ENCODE results near the gene CFP.

The CFP gene

DNA sequence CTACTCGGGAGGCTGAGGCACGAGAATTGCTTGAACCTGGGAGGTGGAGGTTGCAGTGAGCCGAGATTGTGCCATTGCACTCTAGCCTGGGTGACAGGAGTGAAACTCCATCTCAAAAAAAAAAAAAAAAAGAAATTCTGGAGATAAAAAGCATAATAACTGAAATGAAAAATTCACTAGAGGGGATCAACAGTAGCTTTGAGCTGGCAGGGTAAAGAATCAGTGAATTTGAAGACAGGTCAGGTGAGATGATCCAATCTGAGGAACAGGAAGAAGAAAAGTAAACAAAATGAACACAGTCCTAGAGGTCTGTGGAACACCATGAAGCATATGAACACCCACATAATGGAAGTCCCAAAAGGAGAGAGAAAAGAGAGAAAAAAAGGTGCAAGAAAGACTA lies 32.5 kb downstream of the CFP start:
- Histone ChIP-seq H3K27ac (no peak overlapping the region), H3K4me3 (no peak overlapping the region), H3K27me3 (no peaks in the 10 kb centered on the region), H3K9me3 (peaks cover 0 to 32% (median 28%) of the 10 kb centered on the region in 3 donors), H3K36me3 (no peaks in the 10 kb centered on the region), H3K4me1 (peaks cover 0 to 13% (median 3%) of the 10 kb centered on the region in 4 donors)
- intact Hi-C loops (cut with DNase I; ENCODE audit: low total_unique reads): no loop called here
- TF ChIP-seq, protein P1, sequence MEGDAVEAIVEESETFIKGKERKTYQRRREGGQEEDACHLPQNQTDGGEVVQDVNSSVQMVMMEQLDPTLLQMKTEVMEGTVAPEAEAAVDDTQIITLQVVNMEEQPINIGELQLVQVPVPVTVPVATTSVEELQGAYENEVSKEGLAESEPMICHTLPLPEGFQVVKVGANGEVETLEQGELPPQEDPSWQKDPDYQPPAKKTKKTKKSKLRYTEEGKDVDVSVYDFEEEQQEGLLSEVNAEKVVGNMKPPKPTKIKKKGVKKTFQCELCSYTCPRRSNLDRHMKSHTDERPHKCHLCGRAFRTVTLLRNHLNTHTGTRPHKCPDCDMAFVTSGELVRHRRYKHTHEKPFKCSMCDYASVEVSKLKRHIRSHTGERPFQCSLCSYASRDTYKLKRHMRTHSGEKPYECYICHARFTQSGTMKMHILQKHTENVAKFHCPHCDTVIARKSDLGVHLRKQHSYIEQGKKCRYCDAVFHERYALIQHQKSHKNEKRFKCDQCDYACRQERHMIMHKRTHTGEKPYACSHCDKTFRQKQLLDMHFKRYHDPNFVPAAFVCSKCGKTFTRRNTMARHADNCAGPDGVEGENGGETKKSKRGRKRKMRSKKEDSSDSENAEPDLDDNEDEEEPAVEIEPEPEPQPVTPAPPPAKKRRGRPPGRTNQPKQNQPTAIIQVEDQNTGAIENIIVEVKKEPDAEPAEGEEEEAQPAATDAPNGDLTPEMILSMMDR (IDR thresholded peaks at IDR 0.05): no peak
- no peak for DNase-seq

DNA sequence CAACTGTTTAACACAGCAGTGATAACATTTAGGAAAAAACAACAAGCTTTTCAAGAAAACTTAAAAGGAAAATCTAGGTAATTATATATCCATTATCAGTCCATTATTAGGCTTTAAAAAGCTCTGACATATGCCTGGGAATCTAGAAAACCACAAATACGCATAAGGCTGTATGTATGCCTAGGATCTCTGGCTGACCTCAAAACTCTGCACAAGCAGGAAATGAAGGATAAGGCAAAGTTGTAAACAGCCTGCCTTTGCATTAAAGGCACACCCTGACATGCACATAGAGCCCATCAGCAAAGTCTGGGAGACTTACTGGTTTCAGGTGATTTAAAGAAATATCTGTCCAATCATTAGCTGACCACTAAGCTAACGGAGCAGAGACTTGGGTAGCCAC lies 33.5 kb downstream of the CFP start:
- TF ChIP-seq, protein P1 (IDR thresholded peaks at IDR 0.05): no peak
- Histone ChIP-seq H3K27ac (peak overlapping the region; percentile 49 to 63), H3K4me3 (no peak overlapping the region), H3K36me3 (no peaks in the 10 kb centered on the region), H3K27me3 (no peaks in the 10 kb centered on the region), H3K9me3 (peaks cover 0 to 30% (median 28%) of the 10 kb centered on the region in 3 donors), H3K4me1 (peaks cover 0 to 13% (median 3%) of the 10 kb centered on the region in 4 donors)
- DNase-seq: no peak
- intact Hi-C loops (cut with DNase I; ENCODE audit: low total_unique reads): no loop called here

DNA sequence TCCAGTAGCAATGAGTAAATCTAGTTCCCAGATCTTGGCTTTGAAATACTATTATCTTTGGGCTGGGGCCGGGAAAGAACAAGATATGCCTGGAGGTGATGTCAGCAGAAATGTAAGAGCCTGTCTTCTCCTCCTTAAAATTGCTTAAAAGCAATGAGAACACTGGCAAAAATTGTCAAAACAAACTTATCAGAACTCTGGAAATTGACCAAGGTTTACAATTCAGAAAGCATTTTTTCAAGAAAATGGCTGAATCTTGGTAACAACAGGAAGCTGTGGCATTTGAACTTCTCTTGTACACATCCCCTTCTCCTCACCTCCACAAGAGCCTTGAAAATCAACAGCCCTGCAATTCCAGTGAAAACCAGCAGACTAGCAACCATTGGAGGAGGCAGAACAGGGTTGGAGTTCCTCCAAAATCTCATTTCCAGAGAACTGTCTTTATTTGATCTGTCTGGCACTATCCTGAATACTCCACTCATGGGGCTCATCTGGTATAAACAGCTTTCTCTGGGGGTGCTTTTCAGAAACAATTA lies 33.9 kb downstream of the CFP start:
- Histone ChIP-seq H3K4me3 (no peak overlapping the region), H3K27me3 (no peaks in the 10 kb centered on the region), H3K36me3 (no peaks in the 10 kb centered on the region), H3K4me1 (peaks cover 0 to 13% (median 3%) of the 10 kb centered on the region in 4 donors), H3K27ac (peak overlapping the region; percentile 49 to 63), H3K9me3 (peaks cover 0 to 28% (median 25%) of the 10 kb centered on the region in 3 donors)
- DNase-seq: peak in 1 of 2 donors; percentile 27
- TF ChIP-seq, protein P1 (IDR thresholded peaks at IDR 0.05): no peak
- intact Hi-C loops (cut with DNase I; ENCODE audit: low total_unique reads): no loop called here

DNA sequence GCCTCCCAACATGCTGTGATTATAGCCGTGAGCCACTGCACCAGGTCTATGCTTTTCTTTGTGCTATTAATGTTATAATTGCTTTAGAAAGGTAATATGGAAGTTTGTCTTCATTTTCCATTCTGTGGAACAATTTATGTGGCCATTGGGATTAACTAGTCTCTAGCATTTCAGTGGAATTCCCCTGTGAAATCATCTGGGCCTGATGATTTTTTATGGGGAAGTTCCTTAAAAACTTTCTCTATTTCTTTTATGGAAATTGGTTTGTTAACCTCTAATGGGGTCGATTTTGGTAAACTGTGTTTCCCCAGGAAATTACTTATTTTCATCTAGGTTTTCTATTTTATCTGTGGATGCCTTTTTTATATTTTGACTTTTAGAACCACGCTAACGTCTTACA lies 36.2 kb downstream of the CFP start:
- TF ChIP-seq, protein P1 (IDR thresholded peaks at IDR 0.05): no peak
- no peak for DNase-seq
- H3K27ac ChIP-seq: no peak overlapping the region
- no peaks in the 10 kb centered on the region for H3K36me3 ChIP-seq
- peaks cover 0 to 13% (median 3%) of the 10 kb centered on the region in 4 donors for H3K4me1 ChIP-seq
- peaks cover 0 to 16% (median 16%) of the 10 kb centered on the region in 3 donors for H3K9me3 ChIP-seq
- H3K27me3 ChIP-seq: no peaks in the 10 kb centered on the region
- H3K4me3 ChIP-seq: no peak overlapping the region
- intact Hi-C loops (cut with DNase I; ENCODE audit: low total_unique reads): no loop called here

DNA sequence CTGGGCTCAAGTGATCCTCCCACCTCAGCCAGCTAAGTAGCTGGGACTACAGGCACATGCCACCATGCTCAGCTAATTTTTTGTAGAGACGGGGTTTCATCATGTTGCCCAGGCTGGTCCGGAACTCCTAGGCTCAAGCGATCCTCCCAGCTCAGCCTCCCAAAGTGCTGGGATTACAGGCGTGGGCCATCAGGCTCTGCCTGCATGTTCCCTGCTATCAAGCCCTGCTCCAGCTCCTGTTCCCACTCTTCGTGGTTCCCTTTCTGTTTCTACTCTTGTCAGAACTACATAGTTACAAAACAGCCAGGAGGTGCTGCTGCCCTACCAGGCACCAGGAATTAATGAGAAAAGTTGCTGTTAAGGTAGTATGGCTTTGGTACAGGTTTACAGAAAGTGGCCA lies 38.7 kb downstream of the CFP start:
- DNase-seq: no peak
- TF ChIP-seq, protein P1 (IDR thresholded peaks at IDR 0.05): no peak
- intact Hi-C loops (cut with DNase I; ENCODE audit: low total_unique reads): no loop called here

More for the DNA sequence above, 38.7 kb downstream of the CFP start:
- H3K4me1 ChIP-seq: peaks cover 0 to 12% (median 3%) of the 10 kb centered on the region in 4 donors
- H3K9me3 ChIP-seq: no peaks in the 10 kb centered on the region
- H3K4me3 ChIP-seq: no peak overlapping the region
- no peaks in the 10 kb centered on the region for H3K27me3 ChIP-seq
- H3K36me3 ChIP-seq: no peaks in the 10 kb centered on the region
- no peak overlapping the region for H3K27ac ChIP-seq
